Left renal pelvis (tissue), 4 donors: ENCODE data around the gene SH2D2A. TPM values are rescaled to one million over a fixed set of nuclear protein-coding genes. Genes with fewer than 3 reads are reported as not detected.

ENCODE experiments used
- DNase-seq, 4 donors: peaks; one replicate each; pipeline ENCODE4 v3.0.0-alpha.2; 2013; ENCODE audit warnings: low read depth in 4 of 4, low spot score in 3 of 4
- polyA plus RNA-seq, 4 donors: library from polyadenylated mRNA; unstranded; fragments of 120-200 nt; gene quantifications; one replicate each; pipeline ENCODE4 v1.2.1, GENCODE V29; 2013; ENCODE audit not compliant: insufficient read length in 4 of 4

SH2D2A gene
- polyA plus RNA-seq, 4 donors: 0.60 to 2.3 (median 0.95) TPM

DNA sequence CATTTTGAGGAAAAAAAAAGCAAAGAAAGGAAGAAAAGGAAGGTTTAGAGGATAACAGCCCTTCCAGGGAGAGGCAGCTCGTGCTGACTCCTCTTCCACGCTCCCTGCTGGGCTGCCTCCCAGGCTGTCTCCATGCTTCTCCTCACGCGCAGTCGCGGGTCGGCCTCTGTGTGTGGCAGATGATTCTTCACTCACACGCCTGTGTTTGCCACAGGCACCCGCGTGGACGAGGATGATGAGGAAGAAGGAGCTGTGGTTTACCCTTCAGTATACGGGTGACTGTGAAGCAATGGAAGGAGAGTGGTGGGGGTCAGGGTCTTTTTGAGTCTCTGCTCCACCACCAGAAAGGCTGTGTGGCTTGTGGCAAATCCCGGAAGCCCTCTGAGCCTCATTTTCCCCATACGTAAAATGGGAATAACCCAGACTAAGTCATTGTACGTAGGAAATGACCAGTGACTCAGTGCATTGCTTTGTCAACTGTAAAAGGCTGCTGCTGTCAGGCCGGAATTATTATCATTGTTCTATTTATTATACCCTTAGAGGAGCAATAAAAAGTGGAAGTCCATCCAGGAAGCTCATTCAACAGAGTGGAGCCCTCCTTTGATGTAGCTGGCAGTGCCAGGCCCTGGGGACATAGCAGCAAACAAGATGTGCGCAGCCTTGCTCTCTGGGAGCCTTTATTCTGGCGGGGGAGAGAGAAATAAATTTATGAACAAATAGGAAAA lies 11.9 kb upstream of the SH2D2A start:
- DNase-seq: no peak

DNA sequence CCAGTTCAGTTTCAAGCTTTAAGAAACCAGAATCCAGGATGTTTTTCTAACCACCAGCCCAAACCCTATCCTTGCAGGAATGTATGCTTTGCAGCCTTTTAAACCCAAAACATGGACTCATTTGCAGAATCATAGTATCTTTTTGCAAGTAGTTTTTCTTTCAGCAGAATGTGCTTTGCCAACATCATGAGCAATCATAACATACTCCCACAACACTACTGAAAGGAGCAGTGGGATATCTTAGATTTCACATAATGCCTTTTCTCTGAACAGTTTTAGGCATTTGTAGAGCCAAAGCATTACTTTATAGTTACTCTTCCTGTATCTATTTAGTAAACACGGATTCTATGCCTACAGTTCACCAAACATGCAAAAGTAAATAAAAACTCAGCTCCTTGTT lies 10.0 kb upstream of the SH2D2A start:
- DNase-seq: no peak

DNA sequence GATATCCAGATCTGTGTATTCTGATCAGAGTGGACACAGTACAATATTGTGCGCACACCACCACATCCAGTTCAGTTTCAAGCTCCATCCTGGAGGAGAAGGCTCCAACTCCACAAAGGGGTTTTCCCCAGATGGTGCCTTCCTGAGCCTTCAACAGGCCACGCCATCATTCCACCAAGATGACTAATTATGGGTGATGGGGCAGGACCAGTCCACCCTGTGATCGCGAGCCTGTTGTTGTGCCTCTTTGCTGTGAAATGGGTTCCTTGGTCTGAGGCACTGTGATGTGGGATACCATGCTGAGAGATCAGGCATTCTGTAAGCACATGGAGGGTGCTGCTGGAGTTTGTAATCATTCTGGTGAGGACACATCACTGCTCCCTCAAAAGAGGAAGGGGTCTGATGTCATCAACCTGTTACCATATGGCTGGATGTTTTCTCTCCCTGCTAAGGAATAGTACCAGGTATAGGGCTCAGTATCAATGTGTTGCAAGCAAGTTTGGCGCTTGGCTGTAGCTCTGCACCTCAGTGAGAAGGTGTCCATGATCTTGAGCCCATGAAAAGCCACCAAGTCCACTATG lies 6.7 kb upstream of the SH2D2A start:
- DNase-seq: no peak

DNA sequence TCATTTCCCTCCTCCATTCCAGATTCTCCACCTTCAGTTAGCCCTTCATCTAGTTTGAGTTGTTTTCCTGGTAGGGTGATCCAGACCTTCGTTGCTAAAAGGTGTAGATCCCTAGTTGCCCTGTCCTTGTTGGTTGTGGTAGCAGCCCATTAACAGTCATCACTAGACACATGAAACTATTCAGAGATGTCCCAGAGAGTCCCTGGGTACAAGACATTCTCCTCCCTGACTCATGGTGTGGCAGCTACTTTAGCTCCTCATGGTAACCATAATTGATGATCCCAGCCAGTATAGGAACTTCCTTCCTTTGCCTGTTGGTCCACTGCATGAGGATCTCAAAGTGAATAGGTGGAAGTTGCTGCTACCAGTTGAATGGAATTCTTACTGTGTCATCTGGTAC lies 6.0 kb upstream of the SH2D2A start:
- no peak for DNase-seq

DNA sequence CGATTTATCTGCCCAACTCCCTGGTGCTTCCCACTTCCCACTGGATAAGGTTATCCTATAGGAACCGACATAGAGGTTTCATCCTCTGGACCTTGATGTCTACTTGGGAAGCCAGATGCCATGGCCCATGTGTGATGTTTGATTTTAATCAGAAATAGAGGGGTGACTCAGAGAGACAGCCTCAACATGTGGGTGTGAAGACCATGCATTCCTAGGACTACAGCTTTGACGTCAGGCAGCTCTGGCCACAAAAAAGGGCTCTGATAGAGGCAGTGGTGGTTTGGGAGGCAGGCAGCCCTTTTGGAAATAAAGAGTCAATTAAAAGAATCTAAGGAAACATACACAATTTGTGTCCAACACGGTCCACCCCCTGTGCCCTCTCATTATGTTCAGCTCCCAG lies 5.2 kb upstream of the SH2D2A start:
- no peak for DNase-seq

DNA sequence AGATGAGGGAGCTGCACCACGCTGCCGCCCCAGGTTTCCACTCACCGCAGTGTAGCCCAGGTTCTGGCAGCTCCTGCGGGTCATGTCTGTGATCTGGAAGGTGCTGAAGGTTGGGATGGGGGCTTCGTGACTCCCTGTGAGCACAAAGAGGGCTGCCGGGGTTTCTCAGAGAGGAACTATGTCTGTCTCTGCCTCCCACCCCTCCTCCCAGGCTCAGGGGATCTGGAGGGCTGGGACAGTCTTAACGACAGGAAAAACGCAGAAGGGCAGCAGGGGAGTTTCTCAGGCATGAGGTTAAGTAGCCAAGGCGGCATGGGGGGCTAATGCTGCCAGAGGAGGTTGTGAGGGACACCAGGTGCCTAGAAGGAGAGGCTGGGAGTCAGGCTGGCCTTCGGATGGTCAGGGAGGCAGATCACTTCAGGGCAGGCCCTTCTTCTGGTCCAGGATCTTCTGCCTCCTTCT lies 656 bp downstream of the SH2D2A start:
- no peak for DNase-seq

DNA sequence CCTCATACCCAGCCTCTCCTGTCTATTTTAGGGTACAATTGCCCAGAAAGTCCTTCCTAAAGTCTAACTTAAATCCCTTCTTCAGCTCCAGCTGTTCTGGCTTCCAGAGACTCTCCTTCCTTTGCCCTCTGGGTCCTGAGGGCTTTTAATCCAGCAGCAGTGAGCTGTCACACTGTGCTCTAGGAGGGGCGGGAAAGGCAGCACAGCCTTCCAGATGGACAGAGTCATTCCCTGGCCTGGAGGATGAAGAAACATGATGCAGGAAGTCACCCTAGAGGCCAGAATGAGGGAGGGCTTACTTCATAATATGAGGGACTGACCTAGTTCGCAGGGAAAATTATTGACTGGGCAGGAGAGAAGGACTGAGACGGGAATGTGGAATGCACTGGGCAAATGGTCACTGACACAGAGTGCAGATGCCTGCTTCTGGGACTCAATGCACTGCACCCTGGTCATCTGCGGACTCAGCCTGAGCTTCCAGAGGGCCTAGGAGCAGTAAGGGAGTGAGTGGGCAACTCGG lies 1.3 kb downstream of the SH2D2A start:
- DNase-seq: peak; percentile 62 to 73 (median 70)

DNA sequence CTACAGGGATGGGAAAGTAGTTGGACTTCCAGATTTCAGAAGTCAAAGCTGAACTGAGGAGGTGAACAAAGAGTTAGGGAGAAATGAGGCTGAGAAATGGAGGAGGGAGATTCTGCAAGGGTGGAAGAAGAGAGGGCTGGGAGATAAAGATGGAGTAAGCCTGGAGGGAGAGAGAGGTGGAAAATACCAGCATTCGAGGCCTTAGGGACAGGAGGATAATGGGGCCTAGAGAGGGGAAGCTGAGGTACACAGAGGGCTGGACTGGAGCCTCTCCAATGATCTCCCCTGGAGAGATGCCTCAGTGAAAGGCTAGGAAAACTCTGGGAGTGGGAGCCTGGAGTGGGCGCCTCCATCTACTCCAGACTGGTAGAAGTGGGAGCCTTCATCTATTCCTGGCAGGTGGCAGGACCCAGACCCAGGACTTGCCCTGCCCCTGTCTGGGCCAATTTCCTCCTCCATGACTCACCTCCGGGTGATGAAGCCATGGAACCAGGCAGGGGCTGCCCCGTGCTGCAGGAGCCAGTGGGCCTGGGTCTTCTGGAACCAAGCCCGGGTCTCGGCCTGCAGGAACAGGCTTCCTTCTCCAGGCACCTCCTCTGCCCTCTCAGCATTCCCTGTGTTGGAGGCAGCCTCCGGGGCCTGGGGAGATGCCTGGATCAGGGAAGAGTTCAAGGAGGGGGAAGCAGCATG lies 1.9 kb downstream of the SH2D2A start:
- DNase-seq: no peak

DNA sequence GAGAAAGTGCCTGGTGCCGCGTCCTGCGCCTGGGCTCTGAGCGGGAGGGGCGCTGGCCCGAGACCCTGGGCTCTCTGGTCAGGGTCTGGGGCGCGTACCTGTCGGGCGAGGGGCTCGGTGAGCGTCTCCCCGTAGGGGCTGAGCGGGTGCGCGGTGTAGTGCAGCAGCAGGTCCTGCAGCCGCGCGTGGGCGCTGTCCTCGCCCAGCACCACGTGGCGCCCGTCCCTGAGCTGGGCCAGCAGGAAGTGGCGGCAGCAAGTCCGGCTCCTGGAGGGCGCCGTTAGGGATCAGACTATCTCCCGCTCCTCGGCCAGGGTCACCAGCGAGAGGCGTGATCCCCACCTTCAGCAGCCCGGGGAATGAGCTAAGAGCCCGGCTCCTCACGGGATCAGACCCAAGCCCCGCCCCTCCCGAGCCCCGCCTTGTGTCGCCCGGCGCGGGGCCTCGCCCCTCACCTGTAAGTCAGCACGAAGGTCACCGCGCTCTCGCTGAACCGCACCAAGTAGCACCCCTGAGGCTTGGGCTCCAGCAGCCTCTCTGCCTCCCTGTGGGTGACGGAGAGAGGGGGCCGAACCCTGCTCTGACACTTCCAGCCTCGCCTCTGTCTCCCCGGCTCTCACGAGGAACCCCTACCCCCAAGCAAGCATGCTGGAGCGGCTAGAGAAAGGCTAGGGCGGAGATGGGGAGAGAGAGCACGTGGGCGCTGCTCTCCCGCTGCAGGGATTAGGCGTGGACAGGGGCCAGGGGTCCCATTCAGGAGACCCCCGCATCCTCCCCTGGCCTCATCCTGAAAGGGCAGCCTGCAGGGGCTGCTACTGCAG lies 2.7 kb downstream of the SH2D2A start:
- no peak for DNase-seq

DNA sequence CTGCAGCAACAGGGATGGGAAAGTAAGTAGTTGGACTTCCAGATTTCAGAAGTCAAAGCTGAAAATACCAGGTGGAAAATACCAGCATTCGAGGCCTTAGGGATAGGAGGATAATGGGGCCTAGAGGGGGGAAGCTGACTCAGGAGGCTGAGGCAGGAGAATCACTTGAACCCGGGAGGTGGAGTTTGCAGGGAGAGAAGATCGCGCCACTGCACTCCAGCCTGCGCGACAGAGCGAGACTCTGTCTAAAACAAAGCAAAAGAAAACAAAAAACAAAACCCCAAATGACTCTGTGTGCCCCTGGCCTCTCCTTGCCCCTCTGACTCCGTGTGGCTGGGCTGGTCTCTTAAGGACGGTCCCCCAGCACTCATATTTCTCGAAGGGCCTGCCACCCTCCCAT lies 3.4 kb downstream of the SH2D2A start:
- DNase-seq: no peak

DNA sequence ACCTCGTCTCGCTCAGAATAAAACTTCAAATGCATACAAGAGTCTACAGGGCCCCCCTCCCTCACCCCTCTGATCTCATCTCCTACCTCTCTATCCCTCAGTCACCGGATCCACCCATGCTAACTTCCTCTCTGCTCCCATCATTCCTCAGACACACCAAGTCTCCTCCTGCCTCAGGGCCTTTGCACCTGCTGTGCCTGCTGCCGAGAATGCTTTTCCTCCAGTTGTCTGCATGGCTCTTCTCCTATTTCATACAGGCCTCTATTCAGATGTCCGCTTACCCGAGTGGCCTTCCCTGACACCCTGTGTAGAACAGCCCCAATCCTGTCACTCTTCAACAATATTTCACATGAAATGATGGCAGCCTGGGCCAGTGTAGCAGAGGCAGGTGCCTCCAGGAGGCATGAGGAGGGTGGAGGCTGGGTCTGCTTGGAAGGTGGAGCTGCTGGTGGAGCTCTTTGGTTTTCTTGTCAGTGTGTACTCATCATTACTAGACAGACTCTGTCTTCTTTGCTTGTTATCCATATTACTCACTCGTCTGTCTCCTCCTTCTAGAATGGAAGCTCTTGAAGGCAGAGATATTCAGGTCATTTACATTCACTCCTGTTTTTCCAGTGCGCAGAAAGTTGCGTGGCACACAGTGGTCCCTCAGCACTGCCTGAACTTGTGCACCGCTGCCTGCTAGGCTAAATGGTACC lies 4.2 kb downstream of the SH2D2A start:
- no peak for DNase-seq

DNA sequence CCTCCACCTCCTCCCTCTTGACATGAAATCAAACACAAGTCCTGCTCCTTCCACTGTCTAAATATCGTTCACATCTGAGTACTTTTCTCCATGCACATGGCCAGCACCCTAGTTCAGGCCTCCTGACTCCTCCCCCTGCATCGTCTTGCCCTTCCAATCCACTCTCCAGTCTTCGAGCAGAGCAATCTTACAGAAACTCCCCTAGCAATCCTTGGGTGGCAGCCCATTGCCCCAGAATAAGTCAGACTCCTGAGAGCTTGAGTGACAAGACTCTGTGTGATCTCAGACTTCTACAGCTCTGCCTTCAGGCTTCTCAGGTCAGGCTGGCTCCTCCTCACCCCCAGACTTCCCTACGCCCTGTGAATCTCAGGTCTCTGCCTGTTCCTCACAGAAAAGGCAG lies 5.5 kb downstream of the SH2D2A start:
- DNase-seq: no peak

DNA sequence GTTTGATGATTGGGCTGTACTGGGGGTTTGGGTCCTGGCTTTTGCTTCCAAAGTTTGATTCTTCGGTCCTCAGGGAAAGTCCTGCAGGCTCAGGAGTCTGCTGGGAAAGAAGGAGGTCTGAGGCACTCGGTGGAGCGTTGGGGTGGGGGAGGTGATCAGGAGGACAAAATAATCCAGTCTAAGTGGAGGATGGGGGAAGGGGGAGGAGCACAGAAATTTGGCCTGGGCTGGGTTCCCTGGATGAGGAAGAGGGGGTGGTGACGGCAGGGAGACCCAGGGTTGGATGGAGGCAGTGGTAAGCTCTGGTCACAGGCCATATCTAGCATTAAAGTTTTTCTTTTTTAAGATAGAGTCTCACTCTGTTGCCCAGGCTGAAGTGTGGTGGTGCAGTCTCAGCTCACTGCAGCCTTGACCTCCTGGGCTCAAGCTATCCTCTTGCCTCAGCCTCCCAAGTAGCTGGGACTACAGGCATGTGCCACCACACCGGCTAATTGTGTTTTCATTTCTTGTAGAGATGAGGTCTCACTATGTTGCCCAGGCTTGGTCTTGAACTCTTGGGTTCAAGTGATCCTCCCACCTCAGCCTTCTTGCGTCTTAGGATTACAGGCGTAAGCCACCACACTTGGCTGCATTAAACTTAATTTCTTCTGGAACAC lies 6.8 kb downstream of the SH2D2A start:
- no peak for DNase-seq

DNA sequence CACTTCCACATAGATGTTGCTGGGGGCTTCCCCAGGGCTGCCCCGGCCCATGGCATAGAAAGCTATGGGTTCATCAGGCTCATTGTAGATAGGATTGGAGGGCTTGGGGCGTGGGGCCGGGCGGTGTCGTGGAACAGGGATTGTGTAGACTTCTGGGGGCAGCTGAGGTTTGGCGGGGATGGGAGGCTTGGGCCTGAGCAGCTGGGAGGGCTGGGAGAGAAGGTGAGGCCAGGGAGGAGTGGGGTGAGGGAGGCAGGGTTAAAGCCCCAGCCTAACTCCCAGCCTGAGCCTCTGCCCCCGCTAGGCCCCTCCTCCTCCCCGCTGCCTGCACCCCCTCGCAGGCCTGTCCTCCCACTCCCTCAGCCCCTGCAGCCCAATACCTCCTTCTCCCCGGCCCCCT lies 7.4 kb downstream of the SH2D2A start:
- DNase-seq: no peak

DNA sequence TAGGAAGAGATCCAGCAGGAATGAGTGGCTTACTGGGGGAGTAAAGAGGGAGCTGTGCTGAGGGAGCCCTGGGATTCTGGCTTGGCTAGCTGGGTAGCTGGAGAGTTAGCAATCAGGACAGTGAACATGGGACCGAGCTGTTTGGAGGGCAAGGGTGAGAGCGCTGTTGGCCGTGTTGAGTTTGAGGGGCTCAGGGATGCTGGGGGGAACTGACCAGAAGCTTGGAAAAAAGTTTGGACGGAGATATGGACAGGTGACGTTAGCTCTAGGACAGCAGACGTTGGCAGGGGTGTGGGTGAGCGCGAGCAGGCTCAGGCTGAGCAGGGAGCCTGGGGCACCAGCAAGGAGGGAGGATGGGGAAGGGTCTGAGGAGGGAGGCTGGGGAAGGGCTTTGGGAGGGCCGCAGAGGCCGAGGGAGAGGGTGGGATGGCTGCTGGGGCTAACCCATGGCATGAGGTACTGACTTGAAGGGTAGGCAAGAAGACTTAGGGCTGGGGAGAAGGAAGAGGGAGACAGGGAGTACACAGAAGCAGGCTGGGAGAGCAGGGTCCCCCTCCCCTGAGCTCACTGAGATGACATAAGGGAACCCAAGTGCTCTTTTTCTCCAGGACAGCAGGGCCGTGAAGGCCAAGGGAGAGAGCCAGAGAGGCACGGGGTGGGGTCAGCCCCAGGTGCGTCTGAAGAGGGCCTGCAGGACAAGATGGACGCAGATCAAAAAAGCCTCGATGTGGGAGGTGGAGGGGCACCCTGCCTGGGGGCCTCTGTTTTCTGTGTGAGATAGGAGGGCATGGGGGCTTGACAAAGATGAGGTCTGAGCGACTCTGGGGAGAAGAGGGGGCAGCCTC lies 8.2 kb downstream of the SH2D2A start:
- no peak for DNase-seq

DNA sequence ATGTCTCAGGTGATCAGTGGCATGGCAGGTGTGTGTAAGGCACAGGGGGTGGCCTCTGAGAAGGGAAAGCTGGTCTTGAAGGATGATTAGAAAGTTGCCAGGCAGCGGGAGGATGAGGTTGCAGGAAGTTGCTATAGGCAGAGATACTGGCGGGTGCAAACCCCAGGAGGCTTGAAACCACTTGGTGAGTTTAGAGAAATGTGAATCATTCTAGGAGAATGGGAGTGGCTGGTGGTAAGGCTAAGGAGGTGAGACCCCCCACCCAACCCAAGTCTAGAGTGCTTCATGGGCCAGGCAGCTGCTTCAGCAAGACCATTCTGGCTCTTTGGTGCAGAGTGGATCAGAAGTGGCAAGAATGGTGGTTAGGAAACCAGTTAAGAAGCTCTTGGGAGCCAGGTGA lies 9.0 kb downstream of the SH2D2A start:
- no peak for DNase-seq

DNA sequence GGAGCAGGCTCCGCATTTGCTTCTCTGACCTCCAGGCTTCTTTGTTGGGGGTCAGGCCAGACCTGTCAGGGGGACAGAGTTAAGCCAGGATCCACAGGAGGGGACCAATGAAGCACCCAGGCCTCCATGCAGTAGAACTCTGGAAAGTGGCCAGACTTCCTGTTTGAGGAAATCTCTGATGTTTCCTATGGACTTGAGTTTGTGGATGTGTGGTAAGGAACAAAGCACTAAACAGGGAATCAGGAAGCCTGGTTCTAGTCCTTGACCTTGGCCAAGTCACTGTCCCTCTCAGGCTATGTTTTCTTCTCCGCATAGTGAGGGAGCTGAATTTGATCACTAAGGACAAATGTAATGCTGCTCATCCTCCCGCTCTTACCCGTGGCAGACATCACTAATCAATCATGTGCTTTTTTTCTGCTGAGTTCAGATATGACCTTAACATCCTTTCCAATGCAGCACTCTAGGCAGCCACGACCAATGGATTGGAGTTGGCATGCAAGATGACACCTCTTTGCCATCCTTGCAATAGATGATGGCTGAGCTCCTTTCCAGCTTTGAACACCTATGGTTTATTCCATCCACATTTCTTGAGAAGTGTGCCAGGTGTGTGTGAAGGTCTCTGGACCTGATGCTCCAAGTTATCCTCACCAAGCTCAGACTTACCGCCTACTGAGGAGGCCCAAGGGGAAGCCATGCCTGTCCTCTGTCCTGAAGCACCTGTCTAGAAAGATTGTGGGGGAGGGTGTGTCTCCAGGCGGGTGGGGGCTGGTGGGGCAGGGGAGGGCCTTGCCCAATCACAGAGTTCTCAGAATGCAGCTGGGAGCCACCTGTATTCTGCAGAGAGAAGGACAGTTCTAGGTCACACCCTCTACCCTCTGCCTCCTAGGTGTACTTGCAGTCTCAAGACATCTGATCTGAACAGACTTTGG lies 9.9 kb downstream of the SH2D2A start:
- DNase-seq: no peak
